ENCODE measurements around the gene GALNT3. TPM values are rescaled to one million over a fixed set of nuclear protein-coding genes. Genes with fewer than 3 reads are reported as not detected.
A peak's percentile ranks its signal among the peaks of the same experiment; 100 is the strongest.

GALNT3 gene
- total RNA-seq, 2 donors from 2014 or later = 5.0 to 5.3 TPM

GRCh38 chr2:165804719-165805118, 10.7 kb upstream of the GALNT3 start:
- H3K9me3 Mint-ChIP-seq = peaks cover 0 to 4% of the 10 kb centered on the region in 2 donors
- no peak overlapping the region for H3K27ac Mint-ChIP-seq
- DNase-seq (ENCODE audit: low spot score in 2 of 2) = no peak
- ATAC-seq = no peak
- H3K36me3 Mint-ChIP-seq = peaks cover 0 to 8% of the 10 kb centered on the region in 2 donors

- DNase-seq (ENCODE audit: low spot score in 2 of 2) = no peak
- Mint-ChIP-seq H3K9me3 (peaks cover 0 to 4% of the 10 kb centered on the region in 2 donors), H3K36me3 (peaks cover 0 to 8% of the 10 kb centered on the region in 2 donors), H3K27ac (no peak overlapping the region)
- no peak for ATAC-seq
These were observed 9.2 kb upstream of the GALNT3 start for GRCh38 chr2:165803123-165803760.

- Mint-ChIP-seq H3K9me3 (peaks cover 0 to 4% of the 10 kb centered on the region in 2 donors), H3K27ac (no peak overlapping the region), H3K36me3 (peaks cover 0 to 8% of the 10 kb centered on the region in 2 donors)
- ATAC-seq (no peak), DNase-seq (ENCODE audit: low spot score in 2 of 2) (no peak)
These were observed 7.1 kb upstream of the GALNT3 start for GRCh38 chr2:165801176-165801575.

- ATAC-seq (no peak), DNase-seq (ENCODE audit: low spot score in 2 of 2) (no peak)
- Mint-ChIP-seq H3K27ac (no peak overlapping the region), H3K9me3 (peaks cover 0 to 4% of the 10 kb centered on the region in 2 donors), H3K36me3 (peaks cover 6 to 23% of the 10 kb centered on the region in 2 donors)
These were observed 2.9 kb upstream of the GALNT3 start for GRCh38 chr2:165796819-165797530.

- Mint-ChIP-seq H3K36me3 (peaks cover 6 to 16% of the 10 kb centered on the region in 2 donors), H3K9me3 (peaks cover 0 to 2% of the 10 kb centered on the region in 2 donors), H3K27ac (no peak overlapping the region)
- no peak for DNase-seq (ENCODE audit: low spot score in 2 of 2)
- no peak for ATAC-seq
These were observed 2.1 kb upstream of the GALNT3 start for GRCh38 chr2:165796129-165796528.

- ATAC-seq (peak; percentile 3 to 19), DNase-seq (ENCODE audit: low spot score in 2 of 2) (no peak)
- peak overlapping the region; percentile 77 to 79 for H3K27ac Mint-ChIP-seq
- peaks cover 6 to 14% of the 10 kb centered on the region in 2 donors for H3K36me3 Mint-ChIP-seq
- no peaks in the 10 kb centered on the region for H3K9me3 Mint-ChIP-seq
These were observed 964 bp upstream of the GALNT3 start for GRCh38 chr2:165795011-165795410.

- Mint-ChIP-seq H3K27ac (peak overlapping the region; percentile 77 to 79), H3K36me3 (peaks cover 6 to 14% of the 10 kb centered on the region in 2 donors), H3K9me3 (no peaks in the 10 kb centered on the region)
- DNase-seq (ENCODE audit: low spot score in 2 of 2) (peak; percentile 52 to 65), ATAC-seq (peak; percentile 95 to 97)
These were observed 485 bp upstream of the GALNT3 start for GRCh38 chr2:165794536-165794928.

- peak overlapping the region; percentile 77 to 86 for H3K27ac Mint-ChIP-seq
- peak in 1 of 2 donors; percentile 42 for ATAC-seq
- no peaks in the 10 kb centered on the region for H3K9me3 Mint-ChIP-seq
- peaks cover 6 to 14% of the 10 kb centered on the region in 2 donors for H3K36me3 Mint-ChIP-seq
- peak; percentile 9 to 54 for DNase-seq (ENCODE audit: low spot score in 2 of 2)
These were observed 777 bp downstream of the GALNT3 start for GRCh38 chr2:165793161-165793778.

- DNase-seq (ENCODE audit: low spot score in 2 of 2) = no peak
- H3K36me3 Mint-ChIP-seq = peaks cover 6 to 14% of the 10 kb centered on the region in 2 donors
- no peak for ATAC-seq
- no peaks in the 10 kb centered on the region for H3K9me3 Mint-ChIP-seq
- no peak overlapping the region for H3K27ac Mint-ChIP-seq
These were observed 2.0 kb downstream of the GALNT3 start for GRCh38 chr2:165792104-165792454.

GRCh38 chr2:165791421-165792103, 2.5 kb downstream of the GALNT3 start:
- Mint-ChIP-seq H3K9me3 (no peaks in the 10 kb centered on the region), H3K36me3 (peaks cover 6 to 14% of the 10 kb centered on the region in 2 donors), H3K27ac (no peak overlapping the region)
- ATAC-seq (no peak), DNase-seq (ENCODE audit: low spot score in 2 of 2) (no peak)

- no peak for ATAC-seq
These were observed 3.6 kb downstream of the GALNT3 start for GRCh38 chr2:165790466-165790865.

GRCh38 chr2:165787334-165787733, 6.7 kb downstream of the GALNT3 start:
- peak overlapping the region in 1 of 2 donors; percentile 72 for H3K27ac Mint-ChIP-seq
- DNase-seq (ENCODE audit: low spot score in 2 of 2) (no peak), ATAC-seq (no peak)
- H3K36me3 Mint-ChIP-seq = peaks cover 0 to 7% of the 10 kb centered on the region in 2 donors
- no peaks in the 10 kb centered on the region for H3K9me3 Mint-ChIP-seq

More at GRCh38 chr2:165790466-165790865, 3.6 kb downstream of the GALNT3 start:
- peaks cover 6 to 10% of the 10 kb centered on the region in 2 donors for H3K36me3 Mint-ChIP-seq
- DNase-seq (ENCODE audit: low spot score in 2 of 2) = no peak
- H3K9me3 Mint-ChIP-seq = no peaks in the 10 kb centered on the region
- no peak overlapping the region for H3K27ac Mint-ChIP-seq

GRCh38 chr2:165779706-165780105, 14.3 kb downstream of the GALNT3 start:
- H3K27ac Mint-ChIP-seq = no peak overlapping the region
- H3K9me3 Mint-ChIP-seq = peaks cover 5 to 7% of the 10 kb centered on the region in 2 donors
- no peak for DNase-seq (ENCODE audit: low spot score in 2 of 2)
- ATAC-seq = no peak
- peaks cover 10 to 18% of the 10 kb centered on the region in 2 donors for H3K36me3 Mint-ChIP-seq

GRCh38 chr2:165778653-165779451, 15.2 kb downstream of the GALNT3 start:
- H3K27ac Mint-ChIP-seq = no peak overlapping the region
- H3K9me3 Mint-ChIP-seq = peaks cover 5 to 7% of the 10 kb centered on the region in 2 donors
- H3K36me3 Mint-ChIP-seq = peaks cover 10 to 12% of the 10 kb centered on the region in 2 donors
- peak in 1 of 2 donors; percentile 46 for ATAC-seq
- peak in 1 of 2 donors; percentile 4 for DNase-seq (ENCODE audit: low spot score in 2 of 2)

GRCh38 chr2:165778187-165778556, 15.9 kb downstream of the GALNT3 start:
- ATAC-seq = no peak
- DNase-seq (ENCODE audit: low spot score in 2 of 2) = no peak
- peaks cover 5 to 7% of the 10 kb centered on the region in 2 donors for H3K9me3 Mint-ChIP-seq
- peaks cover 10 to 14% of the 10 kb centered on the region in 2 donors for H3K36me3 Mint-ChIP-seq
- H3K27ac Mint-ChIP-seq = no peak overlapping the region
